ENCODE data around the gene F3.

- TF ChIP-seq JUN (IDR thresholded peaks at IDR 0.05) (no peak), HDAC2 (IDR thresholded peaks at IDR 0.05) (no peak), MAX (IDR thresholded peaks at IDR 0.05) (no peak), CTCF (IDR thresholded peaks at IDR 0.05) (no peak), RAD21 (conservative IDR thresholded peaks at IDR 0.05 in 1 of 2, IDR thresholded peaks at IDR 0.05 in 1 of 2) (no peak), MAFK (IDR thresholded peaks at IDR 0.05; ENCODE audit: partially characterized antibody) (no peak), EP300 (IDR thresholded peaks at IDR 0.05) (no peak), MYC (IDR thresholded peaks at IDR 0.05; ENCODE audit: borderline replicate concordance, low read length) (no peak), POLR2AphosphoS2 (conservative IDR thresholded peaks at IDR 0.05; ENCODE audit: low read length) (no peak), BHLHE40 (IDR thresholded peaks at IDR 0.05; ENCODE audit: low read depth, low read length) (no peak)
These were observed 3.2 kb downstream of the F3 start for GRCh38 chr1:94538243-94538827.
